Memory B cell (primary cell): ENCODE data around the gene NFIX.

Experiments used
- ATAC-seq: fragments of 150-1000 bp; cut with Tn5 transposase; 2 replicates; pipeline ENCODE4 v1.10.0; 2021; ENCODE audit warnings: low read depth, mild to moderate bottlenecking, moderate library complexity
- DNase-seq, 2 donors: peaks; one replicate each; pipeline ENCODE4 v3.0.0; 2022; ENCODE audit warnings: low spot score in 2 of 2
- H3K27ac Mint-ChIP-seq: one replicate; pipeline ENCODE4 v1.8.0; 2022; ENCODE audit warnings: mild to moderate bottlenecking, moderate library complexity, mixed read lengths
- H3K27me3 Mint-ChIP-seq: one replicate; pipeline ENCODE4 v1.8.0; 2022; ENCODE audit warnings: mixed read lengths
- H3K36me3 Mint-ChIP-seq: one replicate; pipeline ENCODE4 v1.8.0; 2022; ENCODE audit warnings: mild to moderate bottlenecking, mixed read lengths
- H3K4me1 Mint-ChIP-seq: one replicate; pipeline ENCODE4 v1.8.0; 2022; ENCODE audit warnings: mixed read lengths
- H3K4me3 Mint-ChIP-seq: one replicate; pipeline ENCODE4 v1.8.0; 2022; ENCODE audit warnings: mild to moderate bottlenecking, moderate library complexity, mixed read lengths
- H3K9me3 Mint-ChIP-seq: one replicate; pipeline ENCODE4 v1.8.0; 2022; ENCODE audit warnings: mixed read lengths

NFIX gene

GRCh38 chr19:13132471-13133180, 137.4 kb downstream of the NFIX start:
- peaks cover 9% of the 10 kb centered on the region for H3K4me1 Mint-ChIP-seq
- no peak overlapping the region for H3K4me3 Mint-ChIP-seq
- no peaks in the 10 kb centered on the region for H3K27me3 Mint-ChIP-seq
- ATAC-seq (no peak), DNase-seq (no peak)
- H3K27ac Mint-ChIP-seq, result peak overlapping the region; percentile 69
- peaks cover 5% of the 10 kb centered on the region for H3K36me3 Mint-ChIP-seq
- no peaks in the 10 kb centered on the region for H3K9me3 Mint-ChIP-seq

- Mint-ChIP-seq H3K9me3 (no peaks in the 10 kb centered on the region), H3K27me3 (no peaks in the 10 kb centered on the region), H3K27ac (peak overlapping the region; percentile 69), H3K4me3 (no peak overlapping the region), H3K36me3 (peaks cover 5% of the 10 kb centered on the region), H3K4me1 (peaks cover 9% of the 10 kb centered on the region)
- ATAC-seq (no peak), DNase-seq (no peak)
Observed at GRCh38 chr19:13133241-13133870, 138.1 kb downstream of the NFIX start.

GRCh38 chr19:13134626-13135025, 139.4 kb downstream of the NFIX start:
- Mint-ChIP-seq H3K4me3 (no peak overlapping the region), H3K9me3 (no peaks in the 10 kb centered on the region), H3K36me3 (peaks cover 5% of the 10 kb centered on the region), H3K27me3 (no peaks in the 10 kb centered on the region), H3K4me1 (peaks cover 9% of the 10 kb centered on the region), H3K27ac (no peak overlapping the region)
- ATAC-seq (no peak), DNase-seq (no peak)

GRCh38 chr19:13135068-13136062, 140.1 kb downstream of the NFIX start:
- Mint-ChIP-seq H3K4me3 (no peak overlapping the region), H3K27me3 (no peaks in the 10 kb centered on the region), H3K27ac (no peak overlapping the region), H3K36me3 (peaks cover 5% of the 10 kb centered on the region), H3K4me1 (peaks cover 9% of the 10 kb centered on the region), H3K9me3 (no peaks in the 10 kb centered on the region)
- ATAC-seq (no peak), DNase-seq (no peak)

GRCh38 chr19:13137290-13137794, 142.1 kb downstream of the NFIX start:
- Mint-ChIP-seq H3K4me1 (peaks cover 2% of the 10 kb centered on the region), H3K9me3 (no peaks in the 10 kb centered on the region), H3K27ac (no peak overlapping the region), H3K27me3 (no peaks in the 10 kb centered on the region), H3K4me3 (no peak overlapping the region), H3K36me3 (peaks cover 8% of the 10 kb centered on the region)
- no peak for ATAC-seq
- no peak for DNase-seq

DNA sequence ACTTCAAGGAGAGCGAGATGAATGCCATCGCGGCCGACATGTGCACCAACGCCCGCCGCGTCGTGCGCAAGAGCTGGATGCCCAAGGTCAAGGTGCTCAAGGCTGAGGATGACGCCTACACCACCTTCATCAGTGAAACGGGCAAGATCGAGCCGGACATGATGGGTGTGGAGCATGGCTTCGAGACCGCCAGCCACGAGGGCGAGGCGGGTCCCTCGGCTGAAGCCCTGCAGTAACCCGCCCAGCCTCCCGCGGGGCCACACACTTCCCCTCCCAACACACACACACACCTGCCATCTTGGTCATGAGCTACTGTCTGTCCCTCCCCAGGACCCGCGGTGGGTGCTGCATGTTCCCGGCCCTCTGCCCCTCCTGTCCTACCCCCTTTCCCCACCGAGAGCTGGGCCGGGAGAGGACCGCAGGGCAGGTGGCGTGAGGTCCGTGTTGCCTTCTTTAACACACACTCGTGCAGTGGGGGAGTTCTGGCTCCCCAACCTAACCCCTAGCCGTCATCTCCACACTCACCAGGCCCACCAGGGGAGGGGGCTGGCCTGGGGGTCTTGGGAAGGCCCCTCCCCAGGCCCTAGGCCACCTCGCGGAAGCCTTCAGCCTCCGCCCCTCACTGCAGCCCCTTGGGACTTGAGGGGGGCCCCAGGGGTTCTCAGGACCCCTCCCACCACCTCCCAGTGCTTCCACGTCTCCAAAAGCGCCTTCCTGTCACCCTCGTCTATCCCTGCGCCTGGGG, 143.1 kb downstream of the NFIX start:
- Mint-ChIP-seq H3K36me3 (peaks cover 8% of the 10 kb centered on the region), H3K27ac (no peak overlapping the region)
- no peak for DNase-seq

DNA sequence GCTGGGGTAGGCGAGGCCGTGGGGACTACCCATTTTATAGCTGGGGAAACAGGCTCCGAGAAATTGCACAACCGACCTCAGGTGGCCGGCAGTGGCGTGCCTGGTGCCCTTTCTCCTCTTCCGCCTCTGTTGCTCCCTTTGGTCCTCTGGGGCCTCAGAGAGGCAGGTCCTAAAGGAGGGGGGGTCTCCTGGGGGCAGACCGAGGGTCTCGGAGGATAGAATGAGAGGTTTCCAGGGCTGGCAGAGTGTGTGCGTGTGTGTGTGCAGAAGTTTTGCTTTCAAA, 143.6 kb downstream of the NFIX start:
- H3K27me3 Mint-ChIP-seq, result no peaks in the 10 kb centered on the region
- H3K27ac Mint-ChIP-seq, result no peak overlapping the region
- H3K4me1 Mint-ChIP-seq, result no peaks in the 10 kb centered on the region
- no peak for ATAC-seq
- peaks cover 8% of the 10 kb centered on the region for H3K36me3 Mint-ChIP-seq
- no peak overlapping the region for H3K4me3 Mint-ChIP-seq
- H3K9me3 Mint-ChIP-seq, result no peaks in the 10 kb centered on the region
- DNase-seq, result no peak

More for the DNA sequence above, 143.1 kb downstream of the NFIX start:
- H3K4me3 Mint-ChIP-seq, result no peak overlapping the region
- no peaks in the 10 kb centered on the region for H3K27me3 Mint-ChIP-seq
- H3K4me1 Mint-ChIP-seq, result no peaks in the 10 kb centered on the region
- ATAC-seq, result no peak
- no peaks in the 10 kb centered on the region for H3K9me3 Mint-ChIP-seq

DNA sequence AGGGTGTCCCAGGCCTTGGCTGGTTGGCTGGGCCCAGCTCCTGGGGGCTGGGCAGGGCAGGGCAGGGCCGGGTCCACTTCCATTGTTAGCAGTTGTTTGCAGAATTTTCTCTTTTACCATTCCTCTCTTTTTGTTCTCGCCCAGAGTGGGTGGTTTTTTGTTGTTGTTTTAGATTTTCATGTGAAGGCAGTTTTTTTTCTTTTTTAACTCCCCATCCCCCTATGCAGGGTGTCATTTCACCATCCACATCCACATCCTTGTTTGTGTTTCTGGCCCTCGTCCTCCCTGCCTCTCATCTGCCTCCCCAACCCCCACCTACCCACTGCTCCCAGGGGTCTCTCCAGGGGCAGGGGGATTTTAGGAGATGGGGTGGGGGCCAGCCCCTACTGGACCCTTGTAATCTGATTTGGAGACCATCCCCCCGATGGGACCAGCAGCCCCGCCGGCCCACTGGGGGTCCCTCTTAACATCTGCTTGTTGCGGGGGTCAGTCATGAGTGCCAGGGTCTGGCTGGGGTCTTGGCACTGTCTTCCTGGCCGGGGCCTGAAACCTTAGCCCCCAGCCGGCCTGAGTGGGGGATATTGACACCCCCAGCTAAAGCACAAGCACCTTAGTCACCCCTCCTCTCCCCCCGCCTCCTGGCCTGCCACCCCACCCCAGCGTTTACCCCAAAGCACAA, 144.5 kb downstream of the NFIX start:
- Mint-ChIP-seq H3K4me1 (no peaks in the 10 kb centered on the region), H3K9me3 (no peaks in the 10 kb centered on the region), H3K36me3 (peaks cover 12% of the 10 kb centered on the region), H3K4me3 (no peak overlapping the region), H3K27me3 (no peaks in the 10 kb centered on the region), H3K27ac (no peak overlapping the region)
- ATAC-seq (no peak), DNase-seq (no peak)

GRCh38 chr19:13146763-13147563, 151.7 kb downstream of the NFIX start:
- Mint-ChIP-seq H3K9me3 (no peaks in the 10 kb centered on the region), H3K27ac (no peak overlapping the region), H3K4me3 (no peak overlapping the region), H3K27me3 (no peaks in the 10 kb centered on the region), H3K36me3 (peaks cover 6% of the 10 kb centered on the region), H3K4me1 (peaks cover 26% of the 10 kb centered on the region)
- DNase-seq (no peak), ATAC-seq (no peak)
